Muscle of leg (tissue), 11 donors: ENCODE measurements around the gene MYH10. TPM values are rescaled to one million over a fixed set of nuclear protein-coding genes. Genes with fewer than 3 reads are reported as not detected.

Experiments used
- DNase-seq: peaks from one replicate; pipeline ENCODE4 v3.0.0; 2013
- H3K27ac ChIP-seq: one replicate; pipeline ENCODE4 v1.5.1; 2013; ENCODE audit warnings: mild to moderate bottlenecking, low read length, control low read depth
- H3K27me3 ChIP-seq: one replicate; pipeline ENCODE4 v1.6.1; 2013; ENCODE audit warnings: low read length; ENCODE audit not compliant: control insufficient read depth, insufficient read depth
- H3K36me3 ChIP-seq: one replicate; pipeline ENCODE4 v1.6.1; 2013; ENCODE audit warnings: low read length; ENCODE audit not compliant: control insufficient read depth, insufficient read depth
- H3K4me1 ChIP-seq: one replicate; pipeline ENCODE4 v1.6.1; 2013; ENCODE audit warnings: low read length; ENCODE audit not compliant: control insufficient read depth, insufficient read depth
- H3K4me3 ChIP-seq: one replicate; pipeline ENCODE4 v1.5.1; 2013; ENCODE audit warnings: low read length, control low read depth
- H3K9me3 ChIP-seq: replicated peaks from 2 replicates; pipeline ENCODE4 v1.6.1; 2013; ENCODE audit warnings: low read depth, low read length; ENCODE audit not compliant: control insufficient read depth
- WGBS: methylation state at CpG from one replicate; pipeline ENCODE4 v1.1.5; 2013; ENCODE audit warnings: missing lambda C conversion rate; ENCODE audit not compliant: insufficient coverage; 5-methylcytosine and 5-hydroxymethylcytosine counted together
- polyA plus RNA-seq, 8 donors: library from polyadenylated mRNA; unstranded; fragments of 120-200 nt; gene quantifications; one replicate each; pipeline versions ENCODE4 v1.2.1 to v1.2.3, GENCODE V29; 2013; ENCODE audit warnings: inconsistent platforms in 1 of 8, low replicate concordance in 1 of 8; ENCODE audit not compliant: insufficient read length in 8 of 8, insufficient read depth in 1 of 8
- total RNA-seq: library from RNA; stranded (reverse); fragments of 120-200 nt; gene quantifications from one replicate; pipeline ENCODE4 v1.2.4, GENCODE V29; 2013

Gene MYH10
- total and polyA plus RNA-seq, 9 donors = 44.2 to 92.6 (median 72.6) TPM

- 88% methylated on average over 1 of the region's 2 CpGs for WGBS
- Histone ChIP-seq H3K27ac (peak overlapping the region; percentile 16), H3K27me3 (no peaks in the 10 kb centered on the region), H3K9me3 (peaks cover 4% of the 10 kb centered on the region), H3K4me3 (no peak overlapping the region), H3K4me1 (peaks cover 9% of the 10 kb centered on the region), H3K36me3 (no peaks in the 10 kb centered on the region)
- peak; percentile 65 for DNase-seq
Measured at GRCh38 chr17:8611137-8611536, 19.4 kb downstream of the MYH10 start.

- Histone ChIP-seq H3K27me3 (no peaks in the 10 kb centered on the region), H3K4me1 (peaks cover 10% of the 10 kb centered on the region), H3K4me3 (no peak overlapping the region), H3K36me3 (no peaks in the 10 kb centered on the region), H3K27ac (no peak overlapping the region), H3K9me3 (peaks cover 4% of the 10 kb centered on the region)
- DNase-seq = no peak
- no CpG with 5 or more reads among the region's 2 CpGs for WGBS
Measured at GRCh38 chr17:8610558-8610957, 20.0 kb downstream of the MYH10 start.

- Histone ChIP-seq H3K4me3 (no peak overlapping the region), H3K9me3 (peaks cover 4% of the 10 kb centered on the region), H3K4me1 (peaks cover 10% of the 10 kb centered on the region), H3K36me3 (no peaks in the 10 kb centered on the region), H3K27ac (no peak overlapping the region), H3K27me3 (no peaks in the 10 kb centered on the region)
- WGBS = 94% methylated on average over 2 of the region's 4 CpGs
- DNase-seq = no peak
Measured at GRCh38 chr17:8609910-8610309, 20.6 kb downstream of the MYH10 start.

- DNase-seq = no peak
- peaks cover 4% of the 10 kb centered on the region for H3K9me3 ChIP-seq
- H3K36me3 ChIP-seq = no peaks in the 10 kb centered on the region
- H3K27ac ChIP-seq = no peak overlapping the region
- H3K4me1 ChIP-seq = peaks cover 10% of the 10 kb centered on the region
- H3K27me3 ChIP-seq = no peaks in the 10 kb centered on the region
- no peak overlapping the region for H3K4me3 ChIP-seq
- 72% methylated on average over 3 of the region's 8 CpGs for WGBS
Measured at GRCh38 chr17:8608001-8608400, 22.5 kb downstream of the MYH10 start.

- peak; percentile 72 for DNase-seq
- 0% methylated on average over 1 of the region's 3 CpGs for WGBS
- Histone ChIP-seq H3K27me3 (no peaks in the 10 kb centered on the region), H3K4me1 (peaks cover 10% of the 10 kb centered on the region), H3K36me3 (peaks cover 5% of the 10 kb centered on the region), H3K4me3 (no peak overlapping the region), H3K27ac (peak overlapping the region; percentile 47), H3K9me3 (peaks cover 2% of the 10 kb centered on the region)
Measured at GRCh38 chr17:8606401-8606800, 24.1 kb downstream of the MYH10 start.

- Histone ChIP-seq H3K4me1 (peaks cover 8% of the 10 kb centered on the region), H3K27me3 (no peaks in the 10 kb centered on the region), H3K36me3 (peaks cover 13% of the 10 kb centered on the region), H3K4me3 (no peak overlapping the region), H3K9me3 (no peaks in the 10 kb centered on the region), H3K27ac (no peak overlapping the region)
- no peak for DNase-seq
Measured at GRCh38 chr17:8602679-8603078, 27.8 kb downstream of the MYH10 start.

- WGBS = no CpG with 5 or more reads among the region's 1 CpG
- H3K4me3 ChIP-seq = no peak overlapping the region
- no peaks in the 10 kb centered on the region for H3K4me1 ChIP-seq
- H3K27me3 ChIP-seq = no peaks in the 10 kb centered on the region
- H3K27ac ChIP-seq = no peak overlapping the region
- H3K36me3 ChIP-seq = peaks cover 13% of the 10 kb centered on the region
- H3K9me3 ChIP-seq = no peaks in the 10 kb centered on the region
- DNase-seq = no peak
Measured at GRCh38 chr17:8599351-8600011, 31.0 kb downstream of the MYH10 start.

GRCh38 chr17:8598913-8599312 is 31.6 kb downstream of the MYH10 start:
- Histone ChIP-seq H3K9me3 (no peaks in the 10 kb centered on the region), H3K27me3 (no peaks in the 10 kb centered on the region), H3K36me3 (peaks cover 13% of the 10 kb centered on the region), H3K4me1 (no peaks in the 10 kb centered on the region), H3K4me3 (no peak overlapping the region), H3K27ac (no peak overlapping the region)
- no peak for DNase-seq
- WGBS = no CpG with 5 or more reads among the region's 1 CpG

GRCh38 chr17:8593830-8594229 is 36.7 kb downstream of the MYH10 start:
- no peaks in the 10 kb centered on the region for H3K36me3 ChIP-seq

GRCh38 chr17:8593276-8593675 is 37.2 kb downstream of the MYH10 start:
- Histone ChIP-seq H3K4me1 (no peaks in the 10 kb centered on the region), H3K27me3 (no peaks in the 10 kb centered on the region), H3K27ac (no peak overlapping the region), H3K36me3 (no peaks in the 10 kb centered on the region), H3K4me3 (no peak overlapping the region), H3K9me3 (no peaks in the 10 kb centered on the region)
- WGBS = no CpG with 5 or more reads among the region's 2 CpGs
- DNase-seq = no peak

More at GRCh38 chr17:8593830-8594229, 36.7 kb downstream of the MYH10 start:
- no peaks in the 10 kb centered on the region for H3K9me3 ChIP-seq
- no peaks in the 10 kb centered on the region for H3K27me3 ChIP-seq
- H3K4me1 ChIP-seq = no peaks in the 10 kb centered on the region
- no peak overlapping the region for H3K4me3 ChIP-seq
- DNase-seq = no peak
- H3K27ac ChIP-seq = no peak overlapping the region
- WGBS = no CpG with 5 or more reads among the region's 1 CpG
